HepG2 (cell line): ENCODE results near the gene SYNGR4. TPM values are rescaled to one million over a fixed set of nuclear protein-coding genes. Genes with fewer than 3 reads are reported as not detected.

Experiments used
- ARID2 ChIP-seq: sonication (generic); formaldehyde crosslinking; IDR thresholded peaks from 2 replicates; pipeline ENCODE4 v1.8.1; 2022; ENCODE audit warnings: mild to moderate bottlenecking, missing genetic modification reagents, borderline replicate concordance
- ARID3A ChIP-seq: IDR thresholded peaks from 2 replicates; pipeline ENCODE4 v1.6.1; 2012; ENCODE audit warnings: low read depth, low read length, improper control_type of control experiment
- ATM ChIP-seq: fragments of 450-650 bp; IDR thresholded peaks from 2 replicates; pipeline ENCODE4 v1.7.1; 2017; ENCODE audit warnings: mild to moderate bottlenecking, borderline replicate concordance
- CSRNP1 ChIP-seq: sonication (generic); formaldehyde crosslinking; IDR thresholded peaks from 2 replicates; pipeline ENCODE4 v1.8.1; 2023; ENCODE audit warnings: mild to moderate bottlenecking, missing genetic modification reagents
- PLSCR1 ChIP-seq: sonication (generic); formaldehyde crosslinking; IDR thresholded peaks from 2 replicates; pipeline ENCODE4 v1.5.0; 2020; ENCODE audit warnings: missing genetic modification reagents, mild to moderate bottlenecking, borderline replicate concordance
- SRY ChIP-seq: sonication (generic); formaldehyde crosslinking; IDR thresholded peaks from 2 replicates; pipeline ENCODE4 v1.8.0; 2022; ENCODE audit warnings: mild to moderate bottlenecking, missing genetic modification reagents
- STAT6 ChIP-seq: sonication (generic); formaldehyde crosslinking; IDR thresholded peaks from 2 replicates; pipeline ENCODE4 v1.4.0; 2020; ENCODE audit warnings: missing genetic modification reagents, mild to moderate bottlenecking, borderline replicate concordance
- ZMYM4 ChIP-seq: sonication (generic); formaldehyde crosslinking; IDR thresholded peaks from 2 replicates; pipeline ENCODE4 v1.8.1; 2023; ENCODE audit warnings: mild to moderate bottlenecking, missing genetic modification reagents
- ZNF230 ChIP-seq: sonication (generic); formaldehyde crosslinking; IDR thresholded peaks from 2 replicates; pipeline ENCODE4 v1.4.0; 2020; ENCODE audit warnings: mild to moderate bottlenecking, missing genetic modification reagents
- ZNF407 ChIP-seq: sonication (generic); formaldehyde crosslinking; IDR thresholded peaks from one replicate; pipeline ENCODE4 v1.5.1; 2020; ENCODE audit warnings: mild to moderate bottlenecking, missing genetic modification reagents; ENCODE audit errors: not compliant biosample characterization
- ZNF615 ChIP-seq: sonication (generic); formaldehyde crosslinking; IDR thresholded peaks from 2 replicates; pipeline ENCODE4 v1.5.0; 2020; ENCODE audit warnings: mild to moderate bottlenecking, missing genetic modification reagents, borderline replicate concordance
- ZNF740 ChIP-seq: sonication (generic); formaldehyde crosslinking; IDR thresholded peaks from 2 replicates; pipeline ENCODE4 v1.4.0; 2020; ENCODE audit warnings: missing genetic modification reagents
- polyA plus RNA-seq, 8 experiments: library from polyadenylated mRNA; depleted of rRNA in 3 of 8; stranded (reverse) in 7 of 8; unstranded in 1 of 8; fragments of >200 nt; fragmentation: Illumina TruSeq in 4 of 8; extraction: Trizol in 4 of 8; gene quantifications; 2 replicates each; pipeline versions ENCODE4 v1.2.1 to v1.2.3, GENCODE V29; 2011 to 2016; ENCODE audit warnings: low read depth in 4 of 8, missing spikeins in 1 of 8, mixed read lengths in 1 of 8; ENCODE audit not compliant: insufficient read depth in 1 of 8
- total RNA-seq, 5 experiments: library from RNA; depleted of rRNA; stranded (reverse); fragments of >200 nt; fragmentation: Illumina TruSeq; extraction: Trizol; gene quantifications; 2 replicates each; pipeline ENCODE4 v1.2.3, GENCODE V29; 2016; ENCODE audit warnings: low read depth in 1 of 5

SYNGR4 gene
- total and polyA plus RNA-seq, 2 of the 13 experiments (the other 11 are each of a cell fraction or from before 2014, with no cell fraction given), result not detected

- TF ChIP-seq ZNF407 (CRISPR knock-in tag) (no peak), ZMYM4 (CRISPR knock-in tag) (no peak), CSRNP1 (CRISPR knock-in tag) (no peak), SRY (CRISPR knock-in tag) (no peak), ZNF740 (CRISPR knock-in tag) (peak; percentile 69; the same call in 1 of the 2 replicates), ZNF615 (CRISPR knock-in tag) (no peak), PLSCR1 (CRISPR knock-in tag) (no peak), ARID3A (no peak), ZNF230 (peak; percentile 62; the same call in 1 of the 2 replicates), STAT6 (CRISPR knock-in tag) (no peak), ATM (no peak), ARID2 (CRISPR knock-in tag) (no peak)
These were observed 712 bp upstream of the SYNGR4 start (continued) for GRCh38 chr19:48363500-48363809.
